NCI-H2196 treated with DMSO at 0.1 percent for 48 hours (cell line): ENCODE measurements around the gene C2CD2.
"Not testable (repeated sequence)": the region's sequence is repeated elsewhere in the genome, so short reads cannot be mapped to it uniquely, and the experiment has no call there.

Experiments used
- DNase-seq: peaks from one replicate; lab custom pipeline; 2025; ENCODE audit not compliant: unreplicated experiment; lab: John Stamatoyannopoulos, UW

Gene C2CD2

DNA sequence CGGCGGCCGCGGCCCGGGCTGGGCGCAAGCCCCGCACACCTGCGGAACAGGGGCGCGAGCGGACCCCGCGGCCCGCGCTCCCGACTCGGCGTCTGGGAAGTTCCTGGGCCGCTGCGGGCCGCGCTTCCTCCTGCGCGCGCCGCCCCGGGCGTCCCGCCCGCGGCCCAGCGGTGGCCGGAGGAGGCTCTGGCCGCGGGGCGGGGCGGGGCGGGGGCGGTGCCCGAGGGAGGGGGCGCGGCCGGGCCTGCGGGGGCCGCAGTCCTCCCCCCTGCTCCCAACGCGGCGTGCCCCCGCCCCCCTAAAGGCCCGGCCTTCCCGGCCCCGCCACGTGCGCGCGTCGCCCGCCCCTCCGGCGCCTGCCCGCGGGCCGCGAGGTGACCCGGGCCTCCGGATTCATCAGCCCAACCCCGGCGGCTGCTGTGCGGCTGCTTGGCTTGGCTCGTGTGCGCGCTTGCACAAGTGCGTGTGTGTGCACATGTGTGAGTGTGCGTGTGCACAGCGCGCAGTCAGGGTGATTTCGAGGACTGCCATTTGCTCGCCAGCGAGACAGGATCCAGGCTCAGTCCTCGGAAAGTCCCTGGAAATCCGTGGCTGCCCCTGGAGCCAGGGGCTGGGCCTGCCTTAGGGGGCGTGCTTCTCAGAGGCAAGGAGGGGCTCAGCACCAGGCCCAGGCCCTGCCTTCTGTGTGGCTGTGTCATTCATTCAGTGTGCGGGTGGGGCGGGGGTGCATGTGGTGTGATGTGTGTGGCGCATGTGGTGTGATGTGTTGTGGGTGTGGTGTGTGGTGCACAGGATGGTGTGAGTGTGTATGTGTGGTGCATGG, at the start of gene C2CD2:
Gene C2CD2, minus strand, starts transcription at position 188 of the 823 bp plus-strand sequence. CDS start 370 bp downstream, outside the sequence.
- DNase-seq = peak; percentile 58

DNA sequence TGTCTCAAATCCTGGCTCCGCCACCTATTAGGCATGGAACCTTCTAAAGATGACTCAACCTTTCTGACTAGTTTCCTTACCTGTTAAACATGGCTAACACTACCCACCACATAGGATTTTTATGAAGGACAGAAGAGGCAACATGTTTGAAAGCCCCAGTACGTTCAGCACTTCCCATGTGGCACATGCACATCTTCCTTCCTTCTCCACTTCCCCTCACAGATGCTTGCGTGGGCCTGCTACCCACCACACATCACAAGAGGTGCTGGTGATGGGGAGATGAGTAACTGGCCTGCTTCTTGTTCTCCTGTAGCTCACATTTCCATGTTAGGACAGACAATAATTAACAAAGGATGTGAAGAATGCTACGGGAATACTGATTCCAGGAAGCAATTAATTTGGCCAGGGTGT, 49.2 kb upstream of the C2CD2 start:
- no peak for DNase-seq

DNA sequence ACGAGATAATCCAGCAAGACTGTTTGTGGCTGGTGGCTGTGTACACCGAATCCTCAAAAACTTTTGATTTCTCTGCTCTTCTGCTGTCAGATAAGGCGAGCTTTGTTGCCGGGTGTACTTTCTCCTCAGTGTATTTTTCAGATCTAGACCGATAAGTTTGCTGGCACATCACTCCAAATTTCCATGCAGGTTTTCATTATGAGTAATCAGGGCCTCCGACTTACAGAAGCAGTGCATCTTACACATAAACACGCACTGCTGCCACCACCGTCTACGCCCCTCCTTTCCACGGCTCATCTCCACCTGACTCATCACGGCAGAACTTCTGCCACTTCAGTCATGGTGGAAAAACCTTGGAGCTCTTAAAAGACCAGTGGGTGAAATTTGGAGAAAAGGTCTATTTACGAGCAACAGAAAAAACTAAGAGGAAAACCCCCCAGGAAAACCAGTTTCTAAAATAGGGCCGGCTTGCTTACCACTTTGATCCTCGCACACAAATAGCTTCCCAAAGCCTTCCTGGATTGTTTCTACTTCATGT, 48.7 kb upstream of the C2CD2 start:
- no peak for DNase-seq

DNA sequence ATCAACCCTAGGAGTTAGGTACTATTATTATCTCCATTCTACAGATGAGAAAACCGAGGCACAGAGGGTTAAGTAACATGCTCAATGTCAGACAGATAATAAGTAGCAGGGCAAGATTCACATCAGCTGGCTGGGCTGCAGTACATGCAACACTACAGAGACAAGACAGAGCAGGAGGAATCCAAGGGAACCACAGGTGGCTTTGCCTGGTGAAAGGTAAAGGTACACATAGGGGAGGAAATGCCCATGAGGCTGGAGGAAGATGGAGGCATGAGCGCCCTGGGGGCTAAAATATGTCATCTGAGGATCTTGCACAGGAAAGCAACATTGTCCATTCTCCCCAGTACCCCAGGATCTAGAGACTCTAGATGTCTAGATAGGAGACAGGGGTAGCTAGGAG, 48.0 kb upstream of the C2CD2 start:
- no peak for DNase-seq

DNA sequence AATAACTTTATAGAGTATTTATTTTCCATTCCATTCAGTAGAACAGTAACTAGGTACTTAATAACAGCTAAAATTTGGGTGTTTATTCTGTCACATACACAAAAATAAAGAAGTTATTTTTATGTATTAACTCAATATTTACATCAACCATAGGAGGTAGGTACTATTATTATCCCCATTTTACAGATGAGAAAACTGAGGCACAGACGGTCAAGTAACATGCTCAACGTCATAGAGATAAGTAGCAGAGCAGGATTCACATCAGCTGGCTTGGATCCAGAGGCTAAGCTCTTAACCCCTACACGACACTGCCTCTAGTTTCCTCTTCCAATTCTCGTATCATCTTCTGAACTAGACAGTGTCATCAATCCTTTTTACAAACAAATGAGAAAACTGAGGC, 47.1 kb upstream of the C2CD2 start:
- DNase-seq = no peak

DNA sequence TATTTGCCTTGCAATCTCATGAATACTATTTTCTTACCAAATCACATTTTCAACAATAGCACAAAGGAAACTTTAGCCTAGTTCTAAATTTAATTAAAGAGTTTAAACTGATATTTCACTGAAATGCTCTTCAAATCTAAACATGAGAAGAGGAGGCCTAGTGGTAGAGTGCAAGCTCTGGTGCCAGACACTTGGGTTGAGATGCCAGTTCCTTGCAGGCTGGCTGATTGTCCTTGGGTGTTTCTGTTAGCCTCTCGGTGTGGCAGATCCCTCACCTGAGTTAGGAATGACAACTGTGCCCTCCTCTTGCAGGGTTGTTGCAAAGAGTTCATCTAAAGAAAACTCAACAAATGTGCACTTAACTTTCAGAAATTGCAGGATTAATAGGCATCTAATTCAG, 43.8 kb upstream of the C2CD2 start:
- DNase-seq = no peak

DNA sequence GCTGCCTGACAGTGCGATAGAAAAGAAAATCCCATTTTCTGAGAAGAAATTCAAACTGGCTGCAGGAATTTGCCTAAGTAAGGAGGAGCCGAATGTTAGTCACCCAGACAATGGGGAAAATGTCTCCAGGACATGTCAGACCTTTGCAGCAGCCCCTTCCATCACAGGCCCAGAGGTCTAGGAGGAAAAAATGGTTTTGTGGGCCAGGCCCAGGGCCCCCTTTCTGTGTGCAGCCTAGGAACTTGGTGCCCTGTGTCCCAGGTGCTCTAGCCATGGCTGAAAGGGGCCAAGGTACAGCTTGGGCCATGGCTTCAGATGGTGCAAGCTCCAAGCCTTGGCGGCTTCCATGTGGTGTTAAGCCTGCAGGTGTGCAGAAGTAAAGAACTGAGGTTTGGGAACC, 41.8 kb upstream of the C2CD2 start:
- DNase-seq = no peak

DNA sequence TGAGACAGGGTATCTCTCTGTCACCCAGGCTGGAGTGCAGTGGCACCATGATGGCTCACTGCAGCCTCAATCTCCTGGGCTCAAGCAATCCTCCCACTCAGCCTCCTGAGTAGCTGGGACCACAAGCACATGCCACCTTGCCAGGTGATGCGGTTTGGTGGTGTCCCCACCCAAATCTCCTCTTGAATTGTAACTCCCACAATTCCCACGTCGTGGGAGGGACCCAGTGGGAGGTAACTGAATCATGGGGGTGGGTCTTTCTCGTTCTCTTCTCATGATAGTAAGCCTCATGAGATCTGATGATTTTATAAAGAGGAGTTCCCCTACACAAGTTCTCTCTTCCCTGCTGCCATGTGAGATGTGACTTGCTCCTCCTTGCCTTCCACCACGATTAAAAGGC, 40.8 kb upstream of the C2CD2 start:
- not testable (repeated sequence) for DNase-seq

DNA sequence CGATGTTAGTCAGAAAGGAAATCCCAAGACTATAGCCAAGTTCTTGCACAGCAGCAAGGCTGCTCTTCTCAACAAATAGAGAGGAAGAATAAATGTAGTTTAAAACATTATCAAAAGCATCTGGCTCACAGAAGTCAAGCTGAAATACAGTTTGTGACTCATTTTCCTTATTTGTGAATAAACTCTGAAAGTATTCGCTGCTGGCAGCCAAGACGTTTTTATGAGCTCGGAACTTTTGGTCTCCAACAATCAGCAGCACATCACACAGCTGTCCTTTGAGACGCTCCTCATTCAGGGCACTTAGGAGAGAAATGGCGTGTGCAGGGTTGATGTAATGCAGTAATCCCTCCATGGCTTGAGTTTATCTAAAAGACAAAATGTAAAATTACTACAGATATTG, 39.9 kb upstream of the C2CD2 start:
- DNase-seq = no peak

DNA sequence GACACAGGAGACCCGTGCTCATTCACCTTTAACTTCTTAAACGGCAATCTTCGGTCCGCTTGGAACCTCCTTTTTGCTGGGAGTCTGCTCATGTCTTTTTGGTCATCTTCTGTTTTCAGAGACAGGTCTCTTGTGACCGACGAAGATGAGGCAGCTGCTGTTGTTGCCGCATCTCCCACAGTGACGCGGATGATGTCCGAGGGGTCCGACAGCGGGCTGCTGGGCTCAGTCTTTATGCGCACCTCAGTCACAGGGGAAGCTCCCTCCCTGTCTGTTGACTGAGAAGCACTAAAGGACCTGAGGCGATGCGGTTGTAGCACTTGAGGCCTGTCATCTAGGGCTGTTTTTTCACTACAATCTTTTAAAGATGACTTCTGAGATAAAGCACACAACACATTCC, 38.8 kb upstream of the C2CD2 start:
- no peak for DNase-seq

DNA sequence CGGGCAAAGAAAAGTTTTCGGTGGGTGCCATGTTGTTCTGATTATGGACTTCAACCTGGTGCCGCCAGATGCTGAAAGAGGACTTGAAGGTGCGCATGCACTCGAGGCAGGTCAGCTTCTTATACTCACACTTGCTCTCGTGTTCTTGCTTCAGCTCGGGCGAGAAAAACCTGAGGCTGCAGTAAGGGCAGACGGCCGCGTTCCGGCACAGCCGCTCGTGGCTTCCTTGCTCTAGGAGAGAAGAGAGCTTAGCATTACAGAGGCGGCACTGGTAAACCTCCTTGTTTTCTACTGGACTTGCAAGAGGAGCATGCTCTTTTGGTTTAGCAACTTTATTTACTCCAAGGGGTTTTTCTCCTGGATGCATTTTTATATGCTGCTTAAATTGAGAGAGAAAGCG, 37.8 kb upstream of the C2CD2 start:
- no peak for DNase-seq

DNA sequence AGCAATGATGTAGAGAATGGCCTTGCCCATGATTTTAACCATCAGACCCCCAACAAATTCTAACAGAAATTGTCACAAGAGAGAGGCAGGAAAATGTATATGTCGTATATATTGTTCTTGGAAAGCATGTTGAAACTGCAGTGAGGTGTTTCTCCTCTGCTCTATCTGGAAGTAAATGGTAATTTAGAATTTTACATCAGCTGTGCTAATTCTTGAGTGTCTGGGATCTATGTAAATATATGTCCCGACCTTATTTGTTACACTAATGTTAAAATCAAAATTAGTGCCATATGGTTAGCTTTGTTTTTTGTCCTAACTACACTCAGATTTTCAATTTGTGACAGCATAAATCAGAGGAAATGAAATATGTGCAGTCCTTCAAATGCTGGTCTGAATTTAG, 35.9 kb upstream of the C2CD2 start:
- no peak for DNase-seq

DNA sequence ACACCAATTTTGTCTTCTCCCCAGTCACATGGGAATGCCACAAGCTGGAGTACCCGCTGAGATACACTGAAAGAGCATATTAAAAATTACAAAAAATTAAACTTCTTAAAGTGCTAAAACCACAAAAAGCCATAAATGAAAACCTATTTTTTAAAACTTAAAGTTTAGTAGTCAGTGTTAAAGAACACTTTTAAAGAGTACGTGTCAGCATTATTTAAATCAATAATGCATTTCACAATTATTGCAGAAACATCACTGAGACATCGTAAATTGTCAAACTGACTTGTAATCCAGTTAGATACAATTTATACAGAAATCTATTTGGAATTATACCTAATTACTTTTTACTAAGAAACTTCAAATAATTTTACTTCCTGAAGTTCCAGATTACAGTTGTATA, 33.5 kb upstream of the C2CD2 start:
- DNase-seq = no peak

DNA sequence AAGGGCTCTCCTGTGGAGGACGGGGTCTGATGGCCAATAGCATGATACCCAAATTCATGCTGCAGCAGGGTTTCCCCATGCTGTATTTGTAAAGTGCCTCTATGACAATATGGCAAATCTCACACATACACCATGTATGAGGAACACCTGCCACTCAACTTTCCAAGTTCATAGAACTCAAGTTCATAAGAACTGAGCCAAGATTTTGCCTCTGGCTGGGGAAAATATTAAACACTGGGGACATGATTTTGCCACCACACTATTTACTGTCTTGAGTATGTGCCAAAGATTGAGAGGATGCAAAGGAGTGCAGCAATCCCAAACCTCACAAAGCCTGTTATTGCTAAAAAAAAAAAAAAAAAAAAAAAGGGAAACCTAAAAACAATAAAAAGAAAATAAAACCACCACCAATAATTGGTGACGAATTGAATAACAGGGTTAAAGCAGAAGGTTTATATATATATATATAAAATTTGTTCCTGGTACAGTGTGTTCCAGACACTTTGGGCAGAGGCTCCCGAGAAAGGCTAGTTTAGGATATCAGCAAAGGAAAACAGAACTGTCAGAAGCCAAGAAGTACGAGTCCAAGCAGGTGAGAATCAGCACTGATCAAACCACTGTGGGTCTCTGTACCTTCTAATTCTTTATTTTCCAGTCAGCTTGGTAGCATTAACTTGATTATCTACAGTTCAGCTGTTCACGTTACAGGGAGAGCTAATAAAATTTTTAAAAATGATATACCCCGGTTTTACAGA, 32.0 kb upstream of the C2CD2 start:
- no peak for DNase-seq

DNA sequence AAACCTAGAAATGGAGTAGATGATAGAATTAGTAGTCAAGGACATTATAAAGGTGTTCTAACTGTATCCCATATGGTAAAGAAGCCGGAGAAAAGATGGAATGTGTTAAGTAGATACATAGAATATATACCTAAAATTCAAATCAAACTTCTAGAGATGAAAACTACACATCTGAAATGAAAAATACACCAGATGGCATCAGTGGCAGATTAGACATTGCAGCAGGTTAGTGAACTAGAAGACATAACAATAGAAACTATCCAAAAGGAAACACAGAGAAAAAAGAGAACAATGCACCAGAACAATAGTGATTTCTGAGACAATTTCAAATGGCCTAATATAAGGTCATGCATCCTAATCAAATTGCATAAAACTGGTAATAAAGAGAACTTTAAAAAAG, 29.4 kb upstream of the C2CD2 start:
- no peak for DNase-seq

DNA sequence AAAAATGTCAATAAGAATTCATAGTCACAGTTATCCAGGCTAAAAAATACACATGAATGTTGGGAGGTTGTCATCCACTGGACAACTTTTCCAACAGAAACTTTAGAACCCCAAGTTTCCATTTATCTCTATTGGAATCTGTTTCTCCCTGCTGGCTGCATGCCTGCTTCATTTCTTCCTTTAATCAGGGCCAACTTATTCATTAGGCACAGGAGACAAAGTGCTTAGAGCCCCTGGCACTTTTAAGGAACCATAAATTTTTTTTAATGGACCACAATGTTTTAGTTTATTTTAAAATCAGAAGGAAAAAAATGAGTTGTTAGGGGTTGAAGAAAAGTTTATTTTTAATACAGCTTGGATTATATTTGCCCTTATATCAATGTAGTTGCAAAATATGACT, 26.7 kb upstream of the C2CD2 start:
- DNase-seq = no peak

DNA sequence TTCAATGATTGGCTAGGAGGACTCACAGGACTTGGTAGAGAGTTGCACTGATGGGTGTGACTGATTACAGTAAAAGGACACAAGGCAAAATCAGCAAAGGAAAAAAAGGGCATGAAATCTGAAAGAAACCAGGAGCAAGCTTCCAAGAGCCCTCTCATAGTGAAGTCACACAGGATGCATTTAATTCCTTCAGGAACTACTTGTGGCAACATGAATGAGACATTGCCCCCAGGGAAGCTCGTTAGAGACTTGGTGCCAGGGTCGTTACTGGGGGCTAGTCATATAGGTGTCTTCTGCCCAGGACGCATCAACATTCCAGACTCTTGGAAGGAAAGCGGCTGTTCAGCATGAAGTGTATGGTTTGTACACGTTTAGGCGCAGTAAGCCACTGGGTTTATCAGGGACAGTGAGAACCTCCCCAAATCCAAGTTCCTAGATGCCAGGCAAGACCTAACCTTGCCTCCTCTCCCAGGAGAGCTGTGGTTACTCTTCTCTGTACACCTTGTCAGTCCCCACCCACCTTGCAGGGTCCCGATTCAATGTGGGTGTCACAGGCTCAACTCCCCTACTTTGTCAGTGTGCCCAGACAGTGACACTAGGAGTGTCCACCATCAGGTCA, 26.0 kb upstream of the C2CD2 start:
- DNase-seq = no peak

DNA sequence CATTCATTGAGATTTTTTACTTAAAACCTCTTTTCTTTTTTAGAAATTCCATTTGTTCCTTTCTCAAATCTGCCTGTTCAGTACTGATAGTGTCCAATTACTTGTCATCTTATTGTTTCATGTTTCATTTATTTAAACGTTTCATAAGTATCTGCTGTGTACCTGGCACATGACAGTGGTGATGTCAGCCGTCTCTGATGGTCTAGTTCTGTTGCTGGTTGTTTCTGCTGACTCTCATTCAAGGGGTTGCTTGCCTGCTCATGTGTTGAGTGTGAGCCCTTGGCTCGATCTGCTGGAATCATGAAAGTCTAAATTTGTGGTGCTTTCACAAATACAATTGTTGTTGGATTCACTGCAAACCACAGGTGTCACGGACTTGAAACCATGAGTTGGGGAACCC, 25.5 kb upstream of the C2CD2 start:
- no peak for DNase-seq

DNA sequence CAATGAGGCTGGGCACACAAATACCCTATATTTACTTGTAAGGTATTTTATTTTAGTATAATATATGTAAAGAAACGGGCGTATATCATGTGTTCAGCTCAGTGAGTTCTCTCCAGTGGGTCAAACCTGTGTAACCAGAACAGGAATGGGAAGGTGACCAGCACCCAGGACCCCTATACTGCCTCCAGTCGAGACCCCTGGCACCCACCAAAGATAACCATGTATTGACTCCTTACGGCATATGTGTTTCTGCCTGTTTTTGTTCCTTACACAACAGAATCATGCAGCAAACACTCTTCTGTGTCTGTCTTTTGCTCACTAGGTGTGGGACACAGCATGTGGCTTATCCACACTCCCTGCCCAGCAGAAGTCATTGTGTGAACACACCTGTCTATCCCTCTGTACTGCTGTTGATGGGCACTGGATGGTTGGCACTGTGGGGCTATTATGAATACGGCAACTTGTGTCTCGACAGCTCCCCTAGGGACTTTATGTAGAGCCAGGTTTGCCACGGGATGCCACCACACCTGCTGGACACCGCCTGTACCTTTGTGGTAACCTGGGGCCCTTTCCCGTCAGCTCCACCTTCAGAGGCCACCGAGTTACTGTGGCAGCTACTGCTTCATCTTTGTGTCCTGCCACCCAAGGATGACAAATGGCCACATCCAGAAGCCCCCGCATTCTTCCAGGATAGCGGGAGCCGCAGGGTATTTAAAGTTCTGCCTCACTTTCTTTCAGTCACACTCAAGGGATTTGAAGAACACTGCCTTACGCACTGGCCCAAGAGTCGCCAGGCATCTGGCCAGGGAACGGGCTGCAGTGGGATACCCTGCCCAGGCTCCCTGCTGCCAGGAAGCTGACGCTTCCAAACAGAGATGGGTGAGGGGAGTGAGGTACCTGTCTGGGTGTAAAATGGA, 23.5 kb upstream of the C2CD2 start:
- DNase-seq = no peak

DNA sequence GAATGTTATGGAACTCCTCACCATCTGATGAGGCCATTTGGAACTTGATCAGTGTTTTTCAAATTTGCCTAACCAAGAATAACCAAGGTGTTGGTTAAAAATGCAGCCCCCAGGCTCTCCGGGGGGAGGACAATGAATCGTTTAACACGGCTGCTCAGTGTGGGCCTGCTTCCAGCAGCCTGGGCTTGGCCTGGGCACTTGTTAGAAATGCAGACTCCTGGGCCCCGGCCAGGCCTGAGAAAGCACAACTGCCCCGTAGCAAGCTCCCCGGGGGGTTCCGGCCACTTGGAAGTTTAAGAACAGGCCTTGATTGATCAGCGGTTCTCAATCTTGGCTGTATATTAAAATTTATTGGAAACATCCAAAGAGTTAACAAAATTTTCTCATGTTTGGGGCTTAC, 22.8 kb upstream of the C2CD2 start:
- DNase-seq = no peak
